HAP-1 (cell line): ENCODE data around the gene IDH2.

Experiments used
- DNase-seq, 2 experiments: peaks; one replicate each; pipeline ENCODE4 v3.0.0-alpha.2; 2016 to 2020; ENCODE audit warnings: low spot score in 2 of 2
- H3K27me3 ChIP-seq: fragments of 250-450 bp; sonication (Bioruptor Pico); 2 replicates; pipeline ENCODE4 v1.5.1; 2020; ENCODE audit warnings: low read depth, mild to moderate bottlenecking, moderate library complexity
- H3K36me3 ChIP-seq: fragments of 250-450 bp; sonication (Bioruptor Pico); replicated peaks from 2 replicates; pipeline ENCODE4 v1.5.1; 2020; ENCODE audit warnings: mild to moderate bottlenecking
- H3K4me1 ChIP-seq: fragments of 250-450 bp; sonication (Bioruptor Pico); 2 replicates; pipeline ENCODE4 v1.5.1; 2020; ENCODE audit warnings: mild to moderate bottlenecking
- H3K4me3 ChIP-seq: fragments of 250-450 bp; sonication (Bioruptor Pico); 2 replicates; pipeline ENCODE4 v1.5.1; 2020; ENCODE audit warnings: mild to moderate bottlenecking, moderate library complexity
- H3K9me3 ChIP-seq: fragments of 250-450 bp; sonication (Bioruptor Pico); 2 replicates; pipeline ENCODE4 v1.5.1; 2020; ENCODE audit warnings: mild to moderate bottlenecking, moderate library complexity
- in situ Hi-C: fragments of 300-500 bp; cut with MboI; formaldehyde crosslinking; loops from 3 replicates; pipeline ENCODE4 v1.14.3; 2020; ENCODE audit warnings: low sequenced_read_pairs, inconsistent platforms, mixed read lengths

IDH2 gene

DNA sequence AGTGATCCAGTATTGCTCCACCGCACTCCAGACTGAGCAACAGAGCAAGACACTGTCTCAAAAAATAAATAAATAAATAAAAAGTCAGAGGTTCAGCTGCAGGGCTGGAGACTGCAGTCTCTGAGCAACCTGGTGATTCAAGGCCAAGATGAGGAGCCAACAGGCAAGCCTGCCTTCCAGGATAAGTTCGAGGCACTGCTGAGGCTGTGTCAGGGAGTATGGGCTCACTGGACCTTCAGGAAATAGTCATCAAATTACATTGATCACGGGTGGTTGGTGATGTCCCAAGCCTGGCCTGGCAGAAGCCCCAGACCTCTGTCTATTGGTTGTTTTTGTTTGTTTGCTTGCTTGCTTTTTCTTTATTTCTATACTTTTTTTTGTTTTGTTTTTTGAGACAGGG is 41.5 kb downstream of the IDH2 start:
- Histone ChIP-seq H3K9me3 (no peaks in the 10 kb centered on the region), H3K36me3 (no peaks in the 10 kb centered on the region), H3K27me3 (no peaks in the 10 kb centered on the region), H3K4me1 (peaks cover 3% of the 10 kb centered on the region), H3K4me3 (no peak overlapping the region)
- in situ Hi-C loops: no loop called here
- DNase-seq: no peak

DNA sequence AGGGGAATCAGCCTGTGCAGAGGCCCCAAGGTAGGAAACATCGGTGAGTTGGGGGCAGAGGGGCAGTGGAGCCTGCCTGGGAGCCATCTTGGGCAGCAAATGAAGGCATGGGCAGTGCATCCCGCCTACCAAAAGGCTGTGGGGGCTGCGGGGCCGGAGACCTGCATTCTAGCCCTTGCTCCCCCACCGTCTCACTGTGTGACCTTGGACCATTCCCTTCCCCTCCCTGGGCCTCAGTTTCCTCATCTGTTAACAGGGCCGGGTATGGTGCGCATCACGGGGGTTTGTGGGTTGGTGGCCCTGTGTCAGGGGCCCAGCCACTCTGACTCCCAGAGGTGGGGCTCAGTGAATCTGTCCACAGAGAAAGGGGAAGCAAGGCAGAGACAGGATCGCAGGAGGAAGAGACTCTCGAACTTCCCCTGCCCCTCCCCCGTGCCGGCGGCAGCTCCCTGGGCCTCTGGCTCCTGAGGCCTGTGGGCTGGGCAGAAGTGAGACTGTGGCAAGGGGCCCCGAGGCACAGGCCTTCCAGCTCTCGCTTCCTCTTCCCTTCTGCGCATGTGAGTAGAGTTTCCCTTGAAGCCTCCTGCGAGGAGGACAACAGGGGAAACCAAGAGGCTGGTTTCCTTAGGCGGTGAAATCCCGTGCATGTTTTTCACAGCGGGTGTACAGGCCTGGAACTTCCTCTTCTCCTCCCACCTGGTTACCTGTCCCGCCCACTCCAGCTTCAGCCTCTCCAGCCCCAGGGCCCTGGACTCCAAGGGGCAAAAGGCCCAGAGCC is 42.9 kb downstream of the IDH2 start:
- H3K27me3 ChIP-seq: no peaks in the 10 kb centered on the region
- in situ Hi-C loops: no loop called here
- no peak for DNase-seq
- H3K4me3 ChIP-seq: no peak overlapping the region
- H3K36me3 ChIP-seq: no peaks in the 10 kb centered on the region
- H3K9me3 ChIP-seq: no peaks in the 10 kb centered on the region
- peaks cover 9% of the 10 kb centered on the region for H3K4me1 ChIP-seq

DNA sequence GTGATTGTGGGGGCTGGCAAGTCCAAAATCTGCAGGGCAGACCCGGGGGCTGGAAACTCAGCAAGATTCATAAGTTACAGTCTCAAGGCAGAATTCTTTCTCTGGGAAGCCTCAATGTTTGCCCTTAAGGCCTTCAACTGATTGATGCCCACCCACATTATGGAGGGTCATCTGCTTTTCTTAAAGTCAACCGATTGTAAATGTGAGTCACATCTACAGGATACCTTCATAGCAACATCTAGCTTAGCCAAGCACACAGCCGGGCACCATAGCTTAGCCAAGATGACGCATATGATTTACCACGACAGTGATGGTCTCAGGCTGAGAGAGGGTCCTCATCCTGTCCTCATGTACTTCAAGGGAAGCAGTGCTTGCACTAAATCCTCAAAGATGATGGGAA is 43.5 kb downstream of the IDH2 start:
- Histone ChIP-seq H3K36me3 (no peaks in the 10 kb centered on the region), H3K4me1 (peaks cover 9% of the 10 kb centered on the region), H3K27me3 (no peaks in the 10 kb centered on the region), H3K9me3 (no peaks in the 10 kb centered on the region), H3K4me3 (no peak overlapping the region)
- no peak for DNase-seq
- in situ Hi-C loops: no loop called here

DNA sequence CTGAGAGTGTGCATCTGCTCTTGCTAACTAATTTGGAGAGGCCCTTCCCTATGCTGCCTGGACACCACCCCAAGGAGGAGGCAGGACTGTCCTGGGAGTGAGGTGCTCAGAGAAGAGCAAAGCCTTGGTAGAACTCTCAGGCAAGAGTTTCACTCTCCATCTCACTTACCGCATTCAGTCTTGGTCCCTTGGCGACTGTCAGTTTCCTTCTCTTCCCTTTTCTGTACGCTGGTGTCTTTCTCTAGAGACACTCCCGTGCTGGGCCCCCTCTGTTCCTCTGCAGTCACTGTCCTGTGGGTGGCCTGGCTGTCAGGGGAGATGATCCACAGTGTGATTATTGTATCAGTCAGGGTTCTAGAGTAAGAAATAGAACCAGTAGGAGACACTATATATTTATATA is 44.0 kb downstream of the IDH2 start:
- Histone ChIP-seq H3K27me3 (no peaks in the 10 kb centered on the region), H3K4me1 (peaks cover 9% of the 10 kb centered on the region), H3K36me3 (no peaks in the 10 kb centered on the region), H3K4me3 (no peak overlapping the region), H3K9me3 (no peaks in the 10 kb centered on the region)
- in situ Hi-C loops: no loop called here
- no peak for DNase-seq

DNA sequence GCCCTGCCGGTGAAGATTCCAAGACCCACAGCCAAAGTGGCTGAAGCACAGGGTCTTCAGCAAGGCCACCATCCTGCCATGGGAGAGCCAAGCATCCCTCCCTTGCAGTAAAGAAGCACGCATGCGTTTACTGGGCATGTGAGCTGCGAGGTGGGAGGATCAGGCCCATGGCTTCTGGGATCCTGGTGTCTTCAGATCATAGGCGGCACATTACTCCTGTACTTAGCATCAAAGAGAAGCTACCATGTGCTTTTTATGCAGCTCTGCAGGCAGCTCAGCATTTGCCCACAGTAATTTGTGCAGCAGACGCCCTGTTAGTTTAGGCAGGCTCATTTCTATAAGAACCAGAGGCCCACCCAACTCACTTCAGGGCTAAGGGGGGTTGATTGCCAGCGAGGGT is 45.7 kb downstream of the IDH2 start:
- no peak overlapping the region for H3K4me3 ChIP-seq
- no peaks in the 10 kb centered on the region for H3K9me3 ChIP-seq
- no peak for DNase-seq
- no peaks in the 10 kb centered on the region for H3K36me3 ChIP-seq
- in situ Hi-C loops: no loop called here
- peaks cover 5% of the 10 kb centered on the region for H3K4me1 ChIP-seq
- H3K27me3 ChIP-seq: no peaks in the 10 kb centered on the region

DNA sequence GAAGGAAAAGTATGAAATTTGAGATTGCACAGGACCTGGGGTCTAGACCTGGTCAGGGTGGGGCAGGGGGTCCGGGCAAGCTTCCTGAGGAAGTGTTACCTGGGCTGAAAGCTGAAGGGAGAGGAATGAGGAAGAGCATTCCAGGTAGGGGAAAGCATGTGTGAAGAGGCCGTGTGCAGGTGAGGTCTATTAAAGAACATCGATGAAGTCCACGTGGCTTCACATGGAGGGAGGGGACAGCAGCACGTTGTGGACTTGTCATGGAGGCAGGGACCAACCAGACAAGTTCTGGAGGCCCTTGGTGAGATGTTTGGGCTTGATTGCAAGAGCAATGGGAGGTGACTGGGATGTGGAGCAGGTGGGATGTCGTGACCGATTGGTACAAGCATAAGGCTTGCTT is 47.1 kb downstream of the IDH2 start:
- no peaks in the 10 kb centered on the region for H3K36me3 ChIP-seq
- no peak for DNase-seq
- peaks cover 5% of the 10 kb centered on the region for H3K4me1 ChIP-seq
- H3K9me3 ChIP-seq: no peaks in the 10 kb centered on the region
- in situ Hi-C loops: no loop called here
- no peaks in the 10 kb centered on the region for H3K27me3 ChIP-seq
- no peak overlapping the region for H3K4me3 ChIP-seq

DNA sequence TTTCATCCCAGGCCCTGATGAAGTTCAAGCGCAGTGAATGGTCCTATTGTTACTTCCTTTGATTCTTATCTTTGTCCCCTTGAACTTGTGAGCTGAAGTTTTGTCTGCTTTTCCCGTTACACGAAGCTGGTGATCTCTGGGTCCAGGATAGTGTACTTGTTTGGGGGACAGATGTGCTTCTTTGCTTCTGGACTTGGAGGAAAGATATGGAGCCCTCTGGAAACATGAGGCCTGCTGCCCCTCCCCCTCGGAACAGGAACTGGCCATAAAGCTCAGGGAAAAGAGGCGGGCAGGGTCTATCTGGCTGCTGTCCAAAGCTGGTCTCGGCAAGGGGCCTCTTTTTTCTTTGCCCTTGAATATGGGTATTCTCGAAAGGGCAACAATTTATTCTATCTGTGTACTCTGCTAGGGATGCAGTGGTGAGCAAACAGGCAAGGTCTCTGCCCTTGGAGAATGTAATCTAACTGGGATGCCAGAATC is 47.6 kb downstream of the IDH2 start:
- Histone ChIP-seq H3K36me3 (no peaks in the 10 kb centered on the region), H3K27me3 (no peaks in the 10 kb centered on the region), H3K4me3 (no peak overlapping the region), H3K9me3 (no peaks in the 10 kb centered on the region), H3K4me1 (peaks cover 5% of the 10 kb centered on the region)
- in situ Hi-C loops: no loop called here
- DNase-seq: peak in 1 of 2 experiments; percentile 63

DNA sequence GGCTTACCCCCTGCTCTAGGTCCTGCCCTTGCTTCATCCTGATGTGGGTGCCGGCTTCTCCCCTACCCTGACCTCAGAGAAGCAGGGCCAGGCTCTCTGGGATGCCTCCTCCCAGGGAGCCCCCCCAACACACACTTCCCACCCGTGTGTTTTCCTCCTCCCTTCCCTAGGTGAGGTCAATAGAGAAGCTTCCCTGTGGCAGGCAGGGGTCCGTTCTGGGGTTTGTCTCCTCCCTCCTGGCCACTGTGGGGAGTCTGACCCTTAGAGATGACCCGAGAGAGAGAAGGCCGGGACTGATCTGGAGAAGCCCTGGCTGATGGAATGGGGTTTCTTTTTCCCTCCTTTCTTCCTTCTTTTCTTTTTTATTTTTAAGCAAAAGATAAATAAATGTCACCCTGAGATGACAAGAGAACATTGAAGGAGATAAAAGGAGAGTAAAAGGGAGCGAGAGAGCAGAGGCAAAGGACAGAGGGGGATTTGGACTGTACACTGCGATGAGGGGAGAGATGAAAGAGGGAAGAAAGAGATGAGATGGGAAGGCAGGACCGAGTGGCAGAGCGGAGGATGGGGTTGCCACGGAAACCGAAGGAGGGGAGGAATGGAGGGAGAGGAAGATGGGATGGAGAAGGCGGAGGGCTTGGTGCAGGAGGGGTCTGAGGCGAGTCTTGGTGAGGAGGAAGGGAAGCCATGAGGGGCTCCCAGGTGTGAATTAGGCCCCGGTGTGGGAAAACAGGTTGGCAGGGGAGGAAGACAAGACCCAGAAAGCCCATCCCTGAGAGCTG is 48.4 kb downstream of the IDH2 start:
- Histone ChIP-seq H3K36me3 (no peaks in the 10 kb centered on the region), H3K27me3 (no peaks in the 10 kb centered on the region), H3K9me3 (no peaks in the 10 kb centered on the region), H3K4me1 (peaks cover 5% of the 10 kb centered on the region), H3K4me3 (no peak overlapping the region)
- in situ Hi-C loops: no loop called here
- no peak for DNase-seq

GRCh38 chr15:90051874-90052273 is 50.4 kb downstream of the IDH2 start:
- in situ Hi-C loops: no loop called here
- no peaks in the 10 kb centered on the region for H3K9me3 ChIP-seq
- H3K4me3 ChIP-seq: no peak overlapping the region
- H3K27me3 ChIP-seq: no peaks in the 10 kb centered on the region
- H3K36me3 ChIP-seq: no peaks in the 10 kb centered on the region
- DNase-seq: no peak
- peaks cover 5% of the 10 kb centered on the region for H3K4me1 ChIP-seq

DNA sequence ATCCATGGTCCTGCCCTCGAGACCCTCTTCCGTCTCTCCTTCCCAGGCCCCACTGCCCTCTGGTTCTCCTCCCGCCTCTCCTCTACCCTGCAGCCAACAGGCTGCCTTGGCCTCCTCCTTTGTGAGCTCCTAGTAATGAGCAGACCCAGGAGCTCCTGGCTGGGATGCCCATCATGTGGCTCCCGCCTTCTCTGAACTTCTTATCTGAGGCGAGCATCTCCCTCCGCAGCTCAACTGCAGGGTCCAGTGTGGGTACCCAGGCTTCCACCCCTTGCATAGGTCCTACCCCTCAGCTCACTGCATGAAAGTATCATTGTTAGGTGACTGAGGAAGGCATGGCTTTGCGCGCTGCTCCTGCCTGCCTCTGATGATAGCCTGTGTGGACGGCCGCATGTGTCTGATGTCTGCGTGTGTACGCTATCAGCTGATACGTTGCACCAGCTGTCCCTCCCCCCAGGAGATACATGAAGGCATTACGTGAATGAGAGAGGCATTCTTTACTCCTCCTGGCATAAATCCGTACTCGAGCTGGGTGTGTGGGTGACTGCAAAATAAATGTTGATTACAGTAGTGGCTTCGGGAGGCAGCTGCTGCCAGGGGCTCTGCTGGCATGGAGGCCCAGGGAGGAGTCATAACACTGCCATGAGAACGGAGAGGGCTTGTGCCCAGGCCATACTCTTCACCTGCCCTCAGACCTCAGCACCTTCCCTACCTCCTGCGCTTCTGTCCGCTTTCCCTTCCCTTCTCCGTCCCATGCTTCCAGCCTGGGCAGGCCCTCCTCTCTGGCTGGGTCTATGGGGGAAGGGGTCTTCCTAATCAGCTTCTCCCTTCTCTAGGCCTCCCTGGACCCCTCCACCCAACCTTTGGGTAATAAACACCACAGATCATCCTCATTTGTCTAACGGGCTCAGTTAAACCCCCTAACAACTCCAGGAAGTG is 52.3 kb downstream of the IDH2 start:
- Histone ChIP-seq H3K4me1 (peaks cover 5% of the 10 kb centered on the region), H3K9me3 (no peaks in the 10 kb centered on the region), H3K27me3 (no peaks in the 10 kb centered on the region), H3K36me3 (no peaks in the 10 kb centered on the region), H3K4me3 (no peak overlapping the region)
- in situ Hi-C loops: no loop called here
- no peak for DNase-seq

DNA sequence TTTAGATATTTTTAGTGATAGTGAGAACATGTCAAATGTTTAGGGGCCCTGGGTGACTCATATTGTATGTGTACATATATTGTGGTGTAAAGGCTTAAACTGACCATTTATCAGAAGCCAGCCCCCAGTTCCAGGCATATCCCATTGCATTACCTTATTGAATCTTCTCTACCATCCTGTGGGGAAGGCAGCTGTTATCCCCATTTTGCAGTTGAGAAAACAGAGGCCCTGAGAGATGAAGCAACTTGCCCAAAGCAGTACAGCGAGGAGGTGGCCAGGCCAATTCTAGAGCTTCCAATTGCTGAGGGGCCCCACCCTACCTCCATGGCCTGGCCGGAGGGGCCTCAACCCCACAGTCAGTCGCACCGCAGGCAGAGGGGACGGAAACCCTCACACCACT is 53.2 kb downstream of the IDH2 start:
- H3K4me3 ChIP-seq: no peak overlapping the region
- no peaks in the 10 kb centered on the region for H3K27me3 ChIP-seq
- DNase-seq: no peak
- H3K9me3 ChIP-seq: no peaks in the 10 kb centered on the region
- no peaks in the 10 kb centered on the region for H3K36me3 ChIP-seq
- H3K4me1 ChIP-seq: no peaks in the 10 kb centered on the region
- in situ Hi-C loops: no loop called here

- Histone ChIP-seq H3K36me3 (no peaks in the 10 kb centered on the region), H3K4me1 (no peaks in the 10 kb centered on the region), H3K27me3 (no peaks in the 10 kb centered on the region), H3K9me3 (no peaks in the 10 kb centered on the region), H3K4me3 (no peak overlapping the region)
- in situ Hi-C loops: no loop called here
- no peak for DNase-seq
Observed at GRCh38 chr15:90047956-90048575, 54.2 kb downstream of the IDH2 start.

DNA sequence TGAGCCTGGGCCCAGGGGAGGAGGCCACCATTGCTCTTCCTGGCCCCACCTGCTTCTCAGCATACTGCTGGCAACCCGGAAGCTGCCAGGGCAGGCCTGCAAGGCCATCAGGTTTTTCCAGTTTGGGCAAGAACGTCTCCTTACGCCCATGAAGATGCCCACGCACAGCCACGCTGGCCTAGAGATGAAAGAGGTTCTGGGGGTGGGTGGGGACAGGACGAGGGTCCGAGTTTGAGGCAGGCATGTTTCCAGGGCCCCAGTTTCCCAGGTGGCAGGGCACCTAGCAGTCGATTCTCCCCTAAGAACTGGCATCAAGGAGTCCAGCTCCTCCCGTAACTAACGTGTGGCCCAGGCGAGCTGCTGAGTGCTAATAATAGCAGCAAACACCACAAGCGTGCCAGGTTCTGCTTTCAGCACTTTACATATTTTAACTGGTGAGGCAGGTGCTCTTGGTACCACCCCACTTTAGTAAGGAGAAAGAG is 55.3 kb downstream of the IDH2 start:
- in situ Hi-C loops: no loop called here
- no peak for DNase-seq
- H3K4me3 ChIP-seq: no peak overlapping the region
- H3K4me1 ChIP-seq: no peaks in the 10 kb centered on the region
- H3K9me3 ChIP-seq: no peaks in the 10 kb centered on the region
- no peaks in the 10 kb centered on the region for H3K27me3 ChIP-seq
- no peaks in the 10 kb centered on the region for H3K36me3 ChIP-seq
